H9 (cell line): Measurements from ENCODE around the gene TTF2. TPM values are rescaled to one million over a fixed set of nuclear protein-coding genes. Genes with fewer than 3 reads are reported as not detected.

Experiments used
- DNase-seq: peaks from one replicate; pipeline ENCODE4 v3.0.0-alpha.2; 2017
- H2AFZ ChIP-seq: one replicate; pipeline ENCODE4 v1.6.1; 2013; ENCODE audit warnings: mild to moderate bottlenecking, low read length, control low read depth, moderate library complexity
- H2AK5ac ChIP-seq: 2 replicates; pipeline ENCODE4 v1.6.1; 2013; ENCODE audit warnings: low read length, control low read depth, mixed read lengths; ENCODE audit not compliant: insufficient read length
- H2BK120ac ChIP-seq: one replicate; pipeline ENCODE4 v1.6.1; 2013; ENCODE audit warnings: low read depth, mild to moderate bottlenecking, low read length, control low read depth, inconsistent platforms; ENCODE audit not compliant: poor library complexity, severe bottlenecking
- H2BK12ac ChIP-seq: 2 replicates; pipeline ENCODE4 v1.6.1; 2013; ENCODE audit warnings: low read length, control low read depth, mixed read lengths, low read depth; ENCODE audit not compliant: insufficient read length
- H2BK15ac ChIP-seq: 2 replicates; pipeline ENCODE4 v1.6.1; 2013; ENCODE audit warnings: low read depth, low read length, control low read depth
- H2BK20ac ChIP-seq: one replicate; pipeline ENCODE4 v1.6.1; 2013; ENCODE audit warnings: low read depth, mild to moderate bottlenecking, low read length, control low read depth, inconsistent platforms; ENCODE audit not compliant: poor library complexity, severe bottlenecking
- H2BK5ac ChIP-seq: 2 replicates; pipeline ENCODE4 v1.6.1; 2013; ENCODE audit warnings: low read length, control low read depth, mixed read lengths; ENCODE audit not compliant: insufficient read length
- H3K14ac ChIP-seq: 2 replicates; pipeline ENCODE4 v1.6.1; 2013; ENCODE audit warnings: low read length, control low read depth; ENCODE audit not compliant: insufficient read depth
- H3K18ac ChIP-seq: 2 replicates; pipeline ENCODE4 v1.6.1; 2013; ENCODE audit warnings: low read depth, mild to moderate bottlenecking, mixed read lengths, low read length, control low read depth; ENCODE audit not compliant: insufficient read length
- H3K23ac ChIP-seq: 2 replicates; pipeline ENCODE4 v1.6.1; 2013; ENCODE audit warnings: low read length, control low read depth, mixed read lengths, low read depth; ENCODE audit not compliant: insufficient read length
- H3K23me2 ChIP-seq: 2 replicates; pipeline ENCODE4 v1.6.1; 2013; ENCODE audit warnings: low read depth, mild to moderate bottlenecking, mixed read lengths, low read length, control low read depth; ENCODE audit not compliant: insufficient read length, poor library complexity, severe bottlenecking
- H3K27ac ChIP-seq: 2 replicates; pipeline ENCODE4 v1.5.1; 2013; ENCODE audit warnings: low read length, control low read depth, mixed read lengths, low read depth; ENCODE audit not compliant: insufficient read length
- H3K27me3 ChIP-seq: 2 replicates; pipeline ENCODE4 v1.6.1; 2013; ENCODE audit warnings: low read length, control low read depth, inconsistent platforms; ENCODE audit not compliant: insufficient read depth
- H3K4ac ChIP-seq: 2 replicates; pipeline ENCODE4 v1.6.1; 2013; ENCODE audit warnings: low read depth, mild to moderate bottlenecking, control low read depth, inconsistent platforms, low read length, moderate library complexity
- H3K4me1 ChIP-seq: 2 replicates; pipeline ENCODE4 v1.6.1; 2013; ENCODE audit warnings: low read length, control low read depth, inconsistent platforms; ENCODE audit not compliant: insufficient read depth
- H3K4me2 ChIP-seq: 2 replicates; pipeline ENCODE4 v1.6.1; 2013; ENCODE audit warnings: low read length, control low read depth, mixed read lengths; ENCODE audit not compliant: insufficient read length, insufficient read depth
- H3K56ac ChIP-seq: 2 replicates; pipeline ENCODE4 v1.6.1; 2013; ENCODE audit warnings: low read depth, mild to moderate bottlenecking, mixed read lengths, low read length, control low read depth; ENCODE audit not compliant: insufficient read length
- H3K79me1 ChIP-seq: 2 replicates; pipeline ENCODE4 v1.6.1; 2013; ENCODE audit warnings: low read depth, mild to moderate bottlenecking, moderate library complexity, low read length, control low read depth, inconsistent platforms; ENCODE audit not compliant: insufficient read depth, poor library complexity, severe bottlenecking
- H3K79me2 ChIP-seq: 2 replicates; pipeline ENCODE4 v1.6.1; 2013; ENCODE audit warnings: low read length, control low read depth, inconsistent platforms; ENCODE audit not compliant: insufficient read depth
- H3K9ac ChIP-seq: 2 replicates; pipeline ENCODE4 v1.6.1; 2013; ENCODE audit warnings: low read length, control low read depth, mixed read lengths; ENCODE audit not compliant: insufficient read length; ENCODE audit errors: extremely low read depth
- H3K9me3 ChIP-seq: one replicate; pipeline ENCODE4 v1.6.1; 2013; ENCODE audit warnings: low read depth, low read length, inconsistent platforms; ENCODE audit not compliant: control insufficient read depth
- H3T11ph ChIP-seq: one replicate; pipeline ENCODE4 v1.6.1; 2013; ENCODE audit warnings: mild to moderate bottlenecking, low read length, control low read depth, inconsistent platforms
- H4K20me1 ChIP-seq: one replicate; pipeline ENCODE4 v1.6.1; 2013; ENCODE audit not compliant: control insufficient read depth, insufficient read length, insufficient read depth
- H4K5ac ChIP-seq: 2 replicates; pipeline ENCODE4 v1.6.1; 2013; ENCODE audit warnings: low read depth, mild to moderate bottlenecking, mixed read lengths, low read length, control low read depth; ENCODE audit not compliant: insufficient read length
- H4K8ac ChIP-seq: replicated peaks from 2 replicates; pipeline ENCODE4 v1.6.1; 2013; ENCODE audit warnings: low read length, control low read depth, mixed read lengths, low read depth; ENCODE audit not compliant: insufficient read length
- H4K91ac ChIP-seq: 2 replicates; pipeline ENCODE4 v1.6.1; 2013; ENCODE audit warnings: low read depth, mild to moderate bottlenecking, moderate library complexity, mixed read lengths, low read length, control low read depth; ENCODE audit not compliant: insufficient read length
- H3K27ac Mint-ChIP-seq, 3 experiments: 2 replicates in 2 of 3; 3 replicates in 1 of 3; pipeline ENCODE4 v1.8.0; 2020 to 2021; ENCODE audit warnings: mixed read lengths in 3 of 3, mild to moderate bottlenecking in 1 of 3, moderate library complexity in 1 of 3
- H3K27me3 Mint-ChIP-seq: 2 replicates; pipeline ENCODE4 v1.8.0; 2021; ENCODE audit warnings: low read depth, mild to moderate bottlenecking, moderate library complexity, mixed read lengths
- H3K36me3 Mint-ChIP-seq, 3 experiments: 2 replicates in 2 of 3; 3 replicates in 1 of 3; pipeline ENCODE4 v1.8.0; 2020 to 2021; ENCODE audit warnings: low read depth in 3 of 3, mixed read lengths in 3 of 3; ENCODE audit not compliant: insufficient read depth in 1 of 3
- H3K4me1 Mint-ChIP-seq, 2 experiments: 2 replicates each; pipeline ENCODE4 v1.8.0; 2020; ENCODE audit warnings: mixed read lengths in 2 of 2
- H3K4me3 Mint-ChIP-seq, 2 experiments: 2 replicates in 1 of 2; 3 replicates in 1 of 2; pipeline ENCODE4 v1.8.0; 2020 to 2021; ENCODE audit warnings: mild to moderate bottlenecking in 2 of 2, mixed read lengths in 2 of 2, moderate library complexity in 1 of 2
- H3K9me3 Mint-ChIP-seq, 2 experiments: 2 replicates in 1 of 2; 3 replicates in 1 of 2; pipeline ENCODE4 v1.8.0; 2020; ENCODE audit warnings: mild to moderate bottlenecking in 2 of 2, mixed read lengths in 2 of 2, moderate library complexity in 1 of 2
- CTCF ChIP-seq: fragments of 200-600 bp; sonication (generic); conservative IDR thresholded peaks from 3 replicates; pipeline ENCODE4 v1.8.0; 2021; ENCODE audit warnings: antibody characterized with exemption, mild to moderate bottlenecking
- total RNA-seq: library from RNA; stranded (reverse); gene quantifications from 2 replicates; pipeline ENCODE4 v1.2.1, GENCODE V29; 2021

TTF2 gene
- total RNA-seq, 1 experiment from 2014 or later, result 86.4 TPM

DNA sequence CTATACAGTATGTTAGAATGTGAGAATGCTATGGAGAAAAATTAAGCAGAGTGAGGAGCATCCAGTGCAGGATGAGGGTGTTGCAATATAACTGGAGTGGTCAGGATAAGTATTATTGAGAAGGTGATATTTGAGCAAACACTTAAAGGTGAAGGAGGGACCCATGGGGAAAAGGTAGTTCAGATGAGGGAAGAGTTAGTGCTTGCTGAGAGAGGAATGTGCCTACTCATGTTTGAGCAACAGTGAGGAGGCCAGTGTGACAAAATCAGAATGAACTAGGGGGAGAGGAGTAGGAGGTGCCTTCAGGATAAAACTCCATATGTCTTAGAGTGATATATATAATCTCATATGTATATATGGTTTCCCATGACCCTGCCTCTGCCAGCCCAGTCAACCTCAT lies 67.7 kb downstream of the TTF2 start:
- no peaks in the 10 kb centered on the region for H3K4me1 ChIP-seq
- no peak overlapping the region for H3K18ac ChIP-seq
- H3K56ac ChIP-seq, result no peak overlapping the region
- no peak overlapping the region for H2BK20ac ChIP-seq
- no peaks in the 10 kb centered on the region for H3K27me3 ChIP-seq
- Mint-ChIP-seq H3K36me3 (no peaks in the 10 kb centered on the region), H3K4me3 (no peak overlapping the region), H3K27me3 (no peaks in the 10 kb centered on the region), H3K27ac (no peak overlapping the region), H3K4me1 (peaks cover 12 to 16% of the 10 kb centered on the region in 2 experiments), H3K9me3 (no peaks in the 10 kb centered on the region)
- no peak overlapping the region for H2AFZ ChIP-seq
- no peak overlapping the region for H3K23ac ChIP-seq
- H2BK12ac ChIP-seq, result no peak overlapping the region
- H2BK5ac ChIP-seq, result no peak overlapping the region
- no peaks in the 10 kb centered on the region for H4K20me1 ChIP-seq
- no peak overlapping the region for H3K4ac ChIP-seq
- H3K79me1 ChIP-seq, result no peaks in the 10 kb centered on the region
- H4K91ac ChIP-seq, result no peak overlapping the region
- H4K8ac ChIP-seq, result no peak overlapping the region
- H2BK120ac ChIP-seq, result no peak overlapping the region
- TF ChIP-seq CTCF, result no peak
- no peak overlapping the region for H2AK5ac ChIP-seq
- no peak overlapping the region for H2BK15ac ChIP-seq
- H3K79me2 ChIP-seq, result no peaks in the 10 kb centered on the region
- no peak overlapping the region for H3K9ac ChIP-seq
- H3K14ac ChIP-seq, result no peak overlapping the region
- H3K27ac ChIP-seq, result no peak overlapping the region
- no peak overlapping the region for H4K5ac ChIP-seq
- DNase-seq, result no peak
- H3T11ph ChIP-seq, result no peak overlapping the region
- H3K23me2 ChIP-seq, result no peaks in the 10 kb centered on the region
- no peaks in the 10 kb centered on the region for H3K9me3 ChIP-seq
- H3K4me2 ChIP-seq, result no peak overlapping the region
